NCI-H2196 treated with DMSO at 0.1 percent for 48 hours (cell line): ENCODE measurements around the gene MCC.
"Not testable (repeated sequence)": the region's sequence is repeated elsewhere in the genome, so short reads cannot be mapped to it uniquely, and the experiment has no call there.

Source experiments
- DNase-seq: peaks from one replicate; lab custom pipeline; 2025; ENCODE audit not compliant: unreplicated experiment; lab: John Stamatoyannopoulos, UW

Gene MCC

GRCh38 chr5:113491022-113491421, 2.8 kb upstream of the MCC start:
- no peak for DNase-seq

DNA sequence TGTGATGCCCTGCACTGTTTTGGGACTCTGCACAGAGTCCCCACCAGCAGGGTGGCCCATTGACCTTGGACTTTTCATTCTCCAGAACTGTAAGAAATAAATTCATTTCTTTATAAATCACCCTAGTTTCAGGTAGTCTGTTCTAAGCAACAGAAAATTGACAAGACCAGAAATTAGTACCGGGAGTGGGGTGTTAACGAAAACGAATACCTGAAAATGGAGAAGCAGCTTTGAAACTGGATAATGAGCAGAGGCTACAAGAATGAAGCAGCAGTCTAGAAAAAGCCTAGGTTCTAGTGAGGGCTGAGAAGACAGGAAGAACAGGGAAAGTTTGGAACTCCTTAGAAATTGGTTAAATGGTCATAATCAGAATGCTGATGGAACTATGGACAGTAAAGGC, 2.1 kb upstream of the MCC start:
- no peak for DNase-seq

DNA sequence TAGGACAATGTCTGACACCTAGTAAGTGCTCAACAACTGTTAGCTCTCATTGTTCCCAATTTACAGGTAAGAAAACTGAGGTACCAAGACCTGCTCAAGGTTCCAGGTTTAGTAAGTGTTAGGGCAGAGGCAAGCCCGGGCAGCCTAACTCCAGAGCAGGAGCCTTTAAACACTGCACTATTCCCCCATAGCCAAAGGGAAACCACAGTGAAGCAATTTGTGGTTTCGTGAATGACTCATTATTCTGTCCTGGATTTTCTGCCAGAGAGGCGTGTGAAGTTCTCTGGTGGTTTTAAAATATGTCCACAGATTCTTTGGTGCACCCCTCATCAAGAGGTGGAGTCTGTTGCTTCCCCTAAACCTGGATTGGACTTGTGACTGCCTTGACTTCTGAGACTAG, 1.0 kb upstream of the MCC start:
- no peak for DNase-seq

DNA sequence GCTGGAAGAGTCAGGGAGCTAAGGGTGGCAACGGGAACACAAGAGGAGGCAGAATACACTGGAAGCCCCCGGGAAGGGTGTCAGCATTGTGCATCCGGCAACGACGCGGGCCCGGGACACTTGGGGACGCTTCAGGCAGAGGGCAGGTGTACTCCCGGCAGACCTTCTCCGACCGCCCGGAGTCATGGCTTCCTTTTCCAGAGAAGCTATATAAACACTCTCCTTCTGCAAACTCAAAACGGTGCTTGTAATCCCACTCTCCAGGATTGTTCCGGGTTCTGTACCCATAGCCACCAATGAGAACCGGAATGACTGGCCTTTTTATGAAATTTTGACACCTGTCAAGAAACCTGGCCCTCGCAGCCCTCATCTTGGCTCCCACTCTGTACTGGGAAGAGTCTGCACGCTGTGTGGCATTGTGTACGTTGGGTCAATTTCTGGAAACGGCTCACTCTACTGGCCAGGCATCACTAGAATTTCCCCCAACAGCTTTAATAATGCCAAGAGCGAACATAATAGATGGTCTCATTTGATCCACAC, 462 bp upstream of the MCC start:
- no peak for DNase-seq

DNA sequence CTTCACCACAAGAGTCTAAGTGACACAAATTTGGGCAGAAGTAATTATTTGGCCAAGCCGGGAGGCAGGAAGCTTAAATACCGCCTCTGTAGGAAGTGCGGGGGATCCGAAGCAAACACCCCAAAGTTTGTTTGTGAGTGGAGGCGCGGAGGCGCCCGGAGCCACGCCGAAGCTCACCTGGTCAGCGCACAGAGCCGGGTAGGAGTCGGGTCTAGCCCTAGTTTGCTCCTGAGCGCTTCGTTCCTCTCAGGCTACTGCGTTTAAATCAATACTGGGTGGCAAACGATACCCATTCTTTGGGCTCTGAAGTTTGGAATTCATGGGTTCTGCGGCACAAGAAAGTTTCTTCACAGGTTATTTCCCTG, 855 bp downstream of the MCC start:
- DNase-seq, result no peak

DNA sequence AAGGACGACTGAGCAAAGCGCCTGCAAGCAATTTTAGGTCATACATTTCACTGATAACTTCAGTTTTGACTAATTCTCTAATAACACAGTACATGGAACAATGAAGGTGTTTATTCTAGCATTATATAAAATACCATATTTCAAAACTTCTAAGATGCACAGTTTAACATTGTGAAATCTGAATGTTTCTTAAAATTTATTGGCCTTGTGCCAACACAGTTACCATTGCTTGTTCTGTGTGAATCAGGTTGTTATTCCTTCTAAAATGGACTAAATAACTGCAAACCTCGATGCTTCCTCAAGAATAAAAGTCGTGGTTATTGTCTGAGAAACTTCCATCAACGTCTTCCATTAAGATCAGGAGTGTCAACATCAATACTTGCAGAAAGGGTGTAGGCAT, 8.0 kb downstream of the MCC start:
- DNase-seq, result no peak

DNA sequence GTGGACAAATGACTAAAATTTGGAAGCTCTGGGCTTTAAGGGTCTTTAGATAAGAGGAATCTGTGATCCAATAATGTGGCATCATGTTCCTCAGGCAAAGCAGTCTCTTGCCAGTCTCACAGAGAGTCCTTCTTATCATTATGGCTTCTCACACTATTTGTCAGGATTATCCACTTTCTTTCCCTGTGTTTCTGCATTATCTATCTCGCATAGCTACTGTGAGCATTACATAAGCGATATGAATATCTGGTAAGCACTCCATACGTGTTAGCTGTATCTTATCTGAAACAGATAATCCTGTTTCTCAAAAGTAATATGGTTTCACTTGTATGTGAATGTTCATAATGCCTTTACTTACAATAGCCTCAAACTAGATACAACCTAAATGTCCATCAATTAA, 9.6 kb downstream of the MCC start:
- no peak for DNase-seq

DNA sequence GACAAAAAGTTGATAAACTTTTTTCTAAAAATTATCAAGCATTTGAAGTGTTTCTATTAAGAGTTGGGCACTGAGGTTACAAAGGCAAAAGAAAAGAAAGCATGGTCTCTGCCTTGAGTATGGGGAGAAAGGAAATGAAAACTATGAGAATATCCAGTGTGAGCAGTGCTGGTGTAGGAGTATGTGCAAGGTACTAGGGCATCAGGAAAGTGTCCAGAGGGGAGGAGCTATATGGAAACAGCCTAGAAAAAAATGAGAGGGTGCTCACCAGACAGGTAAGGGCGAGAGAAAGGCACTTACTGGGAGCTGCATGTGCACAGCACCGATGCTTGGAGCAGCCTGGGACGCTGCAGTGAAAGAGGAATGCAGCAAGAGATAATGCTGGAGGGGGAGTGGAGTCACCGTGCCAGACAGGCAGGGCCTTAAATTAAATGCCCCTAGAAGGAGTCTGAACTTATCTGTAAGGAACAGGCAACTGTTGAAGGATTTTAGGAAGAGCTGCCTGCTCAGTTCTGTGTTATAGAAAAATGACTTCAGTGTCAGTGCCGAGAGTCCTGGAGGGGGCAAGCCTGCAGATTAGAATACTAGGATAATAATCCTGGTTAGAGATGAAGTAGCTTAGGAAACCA, 14.0 kb downstream of the MCC start:
- DNase-seq, result no peak

DNA sequence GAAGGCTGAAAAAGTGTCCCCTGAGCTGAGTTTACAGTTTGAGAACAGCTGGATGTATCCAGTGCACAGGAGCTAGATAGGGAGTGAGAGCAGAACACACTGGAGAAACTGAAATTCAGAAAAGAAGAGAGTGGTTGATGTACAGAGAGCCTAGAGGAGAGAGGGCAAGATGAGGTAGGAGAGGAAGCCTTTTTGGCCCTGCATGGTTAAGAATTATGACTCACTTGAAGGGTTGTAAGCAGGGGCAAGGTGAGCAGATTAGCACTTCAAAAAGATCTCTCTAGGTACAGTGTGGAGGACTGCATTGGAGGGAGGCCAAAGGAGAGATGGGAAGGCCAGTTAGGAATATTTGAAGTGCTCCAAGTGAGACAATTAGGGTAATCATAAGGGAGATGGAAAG, 25.2 kb downstream of the MCC start:
- no peak for DNase-seq

GRCh38 chr5:113457106-113457505, 31.1 kb downstream of the MCC start:
- not testable (repeated sequence) for DNase-seq

DNA sequence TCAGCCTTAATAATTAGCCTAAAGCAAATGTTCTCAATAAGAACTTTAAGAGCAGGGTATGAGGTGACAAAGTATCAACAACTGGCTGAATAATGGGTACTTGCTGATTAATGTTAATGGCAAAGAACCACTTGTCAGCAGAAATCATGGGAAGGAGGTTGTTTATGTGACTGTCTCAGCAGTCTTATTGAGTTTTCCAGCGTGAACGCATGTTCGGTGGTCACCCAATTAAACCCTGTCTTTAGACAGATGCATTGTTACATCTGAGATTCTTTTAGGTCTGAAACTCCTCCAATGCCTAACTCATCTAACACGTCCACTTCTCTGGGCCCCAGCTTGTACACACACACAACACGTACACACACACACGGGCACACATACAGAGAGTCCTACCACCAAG, 35.3 kb downstream of the MCC start:
- DNase-seq, result no peak

- no peak for DNase-seq
These were observed 36.5 kb downstream of the MCC start for GRCh38 chr5:113451797-113452196.

DNA sequence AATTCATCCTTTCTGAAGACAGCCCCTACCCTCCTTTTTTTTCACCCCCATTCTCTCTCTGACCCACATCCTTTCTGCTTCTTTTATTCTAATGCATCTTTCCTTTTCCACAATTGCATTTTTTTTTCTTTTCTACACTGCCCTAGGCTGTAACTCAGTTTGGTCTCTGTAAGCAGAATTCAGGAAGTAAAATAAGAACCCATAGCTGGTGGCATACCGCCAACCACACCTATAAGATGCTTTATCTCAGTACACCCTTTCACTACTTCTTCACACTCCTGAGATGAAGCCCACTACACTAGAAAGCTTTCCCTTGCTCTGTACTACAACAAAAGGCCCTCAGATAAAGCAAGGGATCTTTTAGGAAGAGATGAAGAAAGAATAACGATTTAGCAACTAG, 37.3 kb downstream of the MCC start:
- DNase-seq, result no peak

DNA sequence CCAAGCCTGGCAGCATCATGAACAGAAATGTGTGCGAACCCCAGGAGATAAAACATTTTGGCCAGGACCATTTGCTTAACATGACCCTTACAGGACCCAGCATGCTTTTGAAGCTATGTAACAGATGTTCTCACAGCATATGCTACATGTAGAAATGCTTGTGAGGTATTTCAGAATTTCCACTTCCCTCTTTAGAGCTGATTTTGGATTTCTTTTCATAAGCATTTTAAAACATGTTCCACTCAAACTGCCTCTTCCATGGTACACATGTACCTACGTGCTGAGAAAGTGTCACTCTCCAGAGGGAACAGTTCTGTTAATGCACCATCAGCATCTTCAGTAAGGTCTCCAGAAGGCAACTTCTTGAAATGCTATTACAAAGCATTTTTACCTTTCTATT, 37.8 kb downstream of the MCC start:
- DNase-seq, result no peak

DNA sequence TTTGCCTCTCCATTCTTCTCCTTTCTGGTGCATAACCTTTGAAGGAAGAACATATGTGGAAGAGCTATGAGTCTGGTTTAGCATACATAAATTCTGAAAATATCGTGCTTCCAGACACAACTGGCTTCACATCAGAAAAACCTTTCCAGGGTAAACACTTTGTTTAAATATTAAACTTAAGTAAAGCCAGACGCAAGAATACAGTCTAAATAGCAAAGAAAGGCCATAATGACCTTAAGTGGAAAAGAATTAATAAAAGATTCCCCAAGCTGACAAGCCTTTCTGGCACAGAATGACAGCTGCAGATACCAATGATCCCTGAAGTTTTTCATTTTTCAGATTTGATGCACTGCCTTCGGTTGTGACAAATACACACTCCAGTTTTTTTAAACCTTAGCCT, 40.0 kb downstream of the MCC start:
- DNase-seq, result no peak

GRCh38 chr5:113447498-113448050, 40.7 kb downstream of the MCC start:
- no peak for DNase-seq

DNA sequence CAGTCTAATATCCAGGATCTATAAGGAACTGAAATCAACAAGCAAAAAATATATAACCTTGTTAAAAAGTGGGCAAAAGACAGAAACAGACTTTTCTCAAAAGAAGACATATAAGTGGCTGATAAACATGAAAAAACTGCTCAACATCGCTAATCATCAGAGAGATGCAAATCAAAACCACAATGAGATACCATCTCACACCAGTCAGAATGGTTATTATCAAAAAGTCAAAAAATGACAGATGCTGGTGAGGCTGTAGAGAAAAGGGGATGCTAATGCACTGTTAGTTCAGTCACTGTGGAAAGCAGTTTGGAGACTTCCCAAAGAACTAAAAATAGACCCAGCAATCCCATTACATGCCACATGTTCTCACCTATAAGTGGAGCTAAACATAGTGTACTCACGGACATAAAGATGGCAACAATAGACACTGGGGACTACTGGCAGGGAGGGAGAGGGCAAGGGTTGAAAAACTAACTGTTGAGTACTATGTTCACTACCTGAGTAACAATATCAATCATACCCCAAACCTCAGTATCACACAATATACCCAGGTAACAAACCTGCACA, 41.8 kb downstream of the MCC start:
- DNase-seq, result no peak

- no peak for DNase-seq
These were observed 51.1 kb downstream of the MCC start for GRCh38 chr5:113437111-113437510.

GRCh38 chr5:113435575-113435974, 52.7 kb downstream of the MCC start:
- DNase-seq, result no peak

GRCh38 chr5:113434889-113435288, 53.4 kb downstream of the MCC start, which contains the start of gene TSSK1B:
TSSK1B (minus strand) TSS chr5:113434989; CDS start chr5:113434839, 150 bp downstream.
- DNase-seq, result no peak

DNA sequence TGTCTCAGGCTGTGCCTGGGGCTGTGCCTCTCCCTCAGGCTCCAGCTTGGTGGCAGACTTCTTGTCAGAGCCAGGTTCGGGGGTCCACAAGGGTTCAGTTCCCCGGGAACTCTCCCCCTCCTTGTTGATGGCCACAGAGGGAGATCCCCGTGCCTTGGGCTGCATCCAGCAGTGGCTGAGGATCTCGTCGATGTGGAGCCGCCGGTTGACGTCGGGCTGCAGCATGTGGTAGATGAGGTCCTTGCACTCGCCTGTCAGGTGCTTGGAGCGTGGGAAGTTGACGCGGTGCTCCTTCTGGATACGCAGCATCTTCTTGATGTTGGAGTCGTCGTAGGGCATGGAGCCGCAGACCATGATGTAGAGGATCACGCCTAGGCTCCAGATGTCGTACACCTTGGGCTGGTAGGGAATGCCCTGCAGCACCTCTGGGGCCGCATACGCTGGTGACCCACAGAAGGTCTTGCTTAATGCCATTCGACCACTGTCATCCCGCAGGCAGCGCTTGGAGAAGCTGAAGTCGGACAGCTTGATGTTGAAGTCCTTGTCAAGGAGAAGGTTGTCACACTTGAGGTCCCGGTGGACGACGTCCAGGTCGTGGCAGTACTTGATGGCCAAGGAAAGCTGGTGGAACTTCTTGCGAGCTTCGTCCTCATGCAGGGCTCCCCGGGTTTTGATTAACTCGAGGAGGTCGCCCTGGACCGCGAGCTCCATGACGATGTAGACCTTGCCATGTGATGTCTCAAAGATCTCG, 54.2 kb downstream of the MCC start:
- no peak for DNase-seq

DNA sequence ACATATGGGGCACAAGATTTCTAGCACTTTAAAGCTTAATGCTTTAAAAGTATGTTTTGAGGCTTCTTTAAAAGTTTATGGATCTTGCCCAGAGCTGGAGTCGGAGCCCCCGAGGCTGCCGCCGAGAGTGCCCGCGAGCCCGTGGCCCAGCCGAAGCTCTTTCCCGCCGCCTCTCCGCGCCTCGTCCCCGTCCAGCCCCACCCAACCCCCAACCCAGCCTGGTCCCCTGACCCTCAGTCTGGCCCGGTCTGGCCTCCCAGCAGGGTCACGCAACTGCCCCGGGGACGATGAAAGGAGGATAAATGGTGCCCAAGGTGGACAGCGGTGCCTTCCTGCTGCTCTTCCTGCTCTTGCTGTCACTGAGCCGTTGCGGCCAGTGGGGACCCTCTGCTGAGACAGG, 55.2 kb downstream of the MCC start:
- DNase-seq, result no peak
